Activated CD4-positive, alpha-beta T cell treated with anti-CD3 and anti-CD28 coated beads, Interleukin-2, amount 10 ng/mL, durations not matched to agents 7 days and 5 days (primary cell): Measurements from ENCODE around the gene ARL15. TPM values are rescaled to one million over a fixed set of nuclear protein-coding genes. Genes with fewer than 3 reads are reported as not detected.

ENCODE experiments used
- CTCF ChIA-PET: fragments of 350-600 bp; sonication (Branson Sonifier 250); formaldehyde crosslinking; loops from one replicate; lab custom pipeline; 2021; ENCODE audit warnings: antibody characterized with exemption; lab: Charles Lee
- POLR2A ChIA-PET: fragments of 350-600 bp; sonication (Branson Sonifier 250); formaldehyde crosslinking; loops from one replicate; lab custom pipeline; 2021; ENCODE audit warnings: antibody characterized with exemption; lab: Charles Lee
- DNase-seq: peaks from one replicate; pipeline ENCODE4 v3.0.0-alpha.2; 2020
- H3K27ac Mint-ChIP-seq: one replicate; pipeline ENCODE4 v1.8.0; 2021; ENCODE audit warnings: mild to moderate bottlenecking, moderate library complexity, mixed read lengths
- H3K27me3 Mint-ChIP-seq: one replicate; pipeline ENCODE4 v1.8.0; 2021; ENCODE audit warnings: mixed read lengths
- H3K36me3 Mint-ChIP-seq: one replicate; pipeline ENCODE4 v1.8.0; 2021; ENCODE audit warnings: low read depth, mixed read lengths
- H3K4me1 Mint-ChIP-seq: one replicate; pipeline ENCODE4 v1.8.0; 2021; ENCODE audit warnings: mixed read lengths
- H3K4me3 Mint-ChIP-seq: one replicate; pipeline ENCODE4 v1.8.0; 2021; ENCODE audit warnings: mild to moderate bottlenecking, moderate library complexity, mixed read lengths
- H3K9me3 Mint-ChIP-seq: one replicate; pipeline ENCODE4 v1.8.0; 2021; ENCODE audit warnings: mixed read lengths
- total RNA-seq, 2 experiments: library from RNA; stranded (reverse); gene quantifications; one replicate each; pipeline ENCODE4 v1.2.3, GENCODE V29; 2021

ARL15 gene
- total RNA-seq, 2 experiments from 2014 or later, result 13.5 to 16.1 TPM

- Mint-ChIP-seq H3K4me3 (no peak overlapping the region), H3K4me1 (no peaks in the 10 kb centered on the region), H3K9me3 (no peaks in the 10 kb centered on the region), H3K27me3 (no peaks in the 10 kb centered on the region), H3K36me3 (no peaks in the 10 kb centered on the region), H3K27ac (no peak overlapping the region)
- no peak for DNase-seq
- ChIA-PET POLR2A (no interaction called here), CTCF (no interaction called here)
Measured at GRCh38 chr5:54095969-54096368, 214.4 kb downstream of the ARL15 start.

GRCh38 chr5:54094706-54095105 is 215.7 kb downstream of the ARL15 start:
- Mint-ChIP-seq H3K4me1 (no peaks in the 10 kb centered on the region), H3K4me3 (no peak overlapping the region), H3K27me3 (no peaks in the 10 kb centered on the region), H3K36me3 (no peaks in the 10 kb centered on the region), H3K27ac (no peak overlapping the region), H3K9me3 (no peaks in the 10 kb centered on the region)
- POLR2A ChIA-PET, result no interaction called here
- no peak for DNase-seq
- CTCF ChIA-PET, result no interaction called here

GRCh38 chr5:54093861-54094260 is 216.5 kb downstream of the ARL15 start:
- H3K27ac Mint-ChIP-seq, result no peak overlapping the region
- no peak for DNase-seq
- ChIA-PET CTCF (no interaction called here), POLR2A (no interaction called here)
- no peak overlapping the region for H3K4me3 Mint-ChIP-seq
- H3K9me3 Mint-ChIP-seq, result no peaks in the 10 kb centered on the region
- H3K36me3 Mint-ChIP-seq, result no peaks in the 10 kb centered on the region
- H3K27me3 Mint-ChIP-seq, result no peaks in the 10 kb centered on the region
- H3K4me1 Mint-ChIP-seq, result no peaks in the 10 kb centered on the region

GRCh38 chr5:54093081-54093492 is 217.3 kb downstream of the ARL15 start:
- H3K9me3 Mint-ChIP-seq, result no peaks in the 10 kb centered on the region
- H3K27ac Mint-ChIP-seq, result no peak overlapping the region
- no peak overlapping the region for H3K4me3 Mint-ChIP-seq
- ChIA-PET CTCF (no interaction called here), POLR2A (no interaction called here)
- H3K36me3 Mint-ChIP-seq, result no peaks in the 10 kb centered on the region
- no peaks in the 10 kb centered on the region for H3K4me1 Mint-ChIP-seq
- H3K27me3 Mint-ChIP-seq, result no peaks in the 10 kb centered on the region
- DNase-seq, result no peak

- Mint-ChIP-seq H3K4me1 (no peaks in the 10 kb centered on the region), H3K9me3 (no peaks in the 10 kb centered on the region), H3K4me3 (no peak overlapping the region), H3K27ac (no peak overlapping the region), H3K27me3 (no peaks in the 10 kb centered on the region), H3K36me3 (no peaks in the 10 kb centered on the region)
- no peak for DNase-seq
- ChIA-PET POLR2A (no interaction called here), CTCF (no interaction called here)
Measured at GRCh38 chr5:54091307-54092130, 218.9 kb downstream of the ARL15 start.

GRCh38 chr5:54090495-54091120 is 219.8 kb downstream of the ARL15 start:
- ChIA-PET CTCF (no interaction called here), POLR2A (no interaction called here)
- H3K27ac Mint-ChIP-seq, result no peak overlapping the region
- H3K27me3 Mint-ChIP-seq, result no peaks in the 10 kb centered on the region
- no peak overlapping the region for H3K4me3 Mint-ChIP-seq
- H3K9me3 Mint-ChIP-seq, result no peaks in the 10 kb centered on the region
- H3K4me1 Mint-ChIP-seq, result no peaks in the 10 kb centered on the region
- no peak for DNase-seq
- H3K36me3 Mint-ChIP-seq, result no peaks in the 10 kb centered on the region

GRCh38 chr5:54088081-54088480 is 222.3 kb downstream of the ARL15 start:
- H3K9me3 Mint-ChIP-seq, result no peaks in the 10 kb centered on the region
- CTCF ChIA-PET, result no interaction called here
- H3K4me1 Mint-ChIP-seq, result no peaks in the 10 kb centered on the region

GRCh38 chr5:54087436-54087835 is 222.9 kb downstream of the ARL15 start:
- ChIA-PET POLR2A (no interaction called here), CTCF (no interaction called here)
- H3K4me1 Mint-ChIP-seq, result no peaks in the 10 kb centered on the region
- no peaks in the 10 kb centered on the region for H3K36me3 Mint-ChIP-seq
- H3K9me3 Mint-ChIP-seq, result no peaks in the 10 kb centered on the region
- no peak for DNase-seq
- no peak overlapping the region for H3K27ac Mint-ChIP-seq
- no peak overlapping the region for H3K4me3 Mint-ChIP-seq
- H3K27me3 Mint-ChIP-seq, result no peaks in the 10 kb centered on the region

More at GRCh38 chr5:54088081-54088480, 222.3 kb downstream of the ARL15 start:
- POLR2A ChIA-PET, result no interaction called here
- Mint-ChIP-seq H3K27ac (no peak overlapping the region), H3K36me3 (no peaks in the 10 kb centered on the region), H3K4me3 (no peak overlapping the region), H3K27me3 (no peaks in the 10 kb centered on the region)
- no peak for DNase-seq

- CTCF ChIA-PET, result interaction anchor here (0.6 kb wide), 2 partner anchors 572 to 1019 kb away, joined by 3 read pairs; no protein-coding TSS in a partner anchor
- no peak overlapping the region for H3K4me3 Mint-ChIP-seq
- H3K27me3 Mint-ChIP-seq, result no peaks in the 10 kb centered on the region
- H3K9me3 Mint-ChIP-seq, result no peaks in the 10 kb centered on the region
- no peaks in the 10 kb centered on the region for H3K4me1 Mint-ChIP-seq
- POLR2A ChIA-PET, result no interaction called here
- no peaks in the 10 kb centered on the region for H3K36me3 Mint-ChIP-seq
- no peak overlapping the region for H3K27ac Mint-ChIP-seq
- DNase-seq, result no peak
Measured at GRCh38 chr5:54086191-54086590, 224.2 kb downstream of the ARL15 start.

GRCh38 chr5:54084696-54085095 is 225.7 kb downstream of the ARL15 start:
- no peak overlapping the region for H3K4me3 Mint-ChIP-seq
- CTCF ChIA-PET, result no interaction called here
- no peaks in the 10 kb centered on the region for H3K4me1 Mint-ChIP-seq
- H3K9me3 Mint-ChIP-seq, result no peaks in the 10 kb centered on the region
- H3K27me3 Mint-ChIP-seq, result no peaks in the 10 kb centered on the region
- POLR2A ChIA-PET, result no interaction called here
- no peak overlapping the region for H3K27ac Mint-ChIP-seq
- H3K36me3 Mint-ChIP-seq, result no peaks in the 10 kb centered on the region
- no peak for DNase-seq

- DNase-seq, result no peak
- Mint-ChIP-seq H3K36me3 (no peaks in the 10 kb centered on the region), H3K27me3 (no peaks in the 10 kb centered on the region), H3K27ac (no peak overlapping the region), H3K4me3 (no peak overlapping the region), H3K9me3 (no peaks in the 10 kb centered on the region), H3K4me1 (no peaks in the 10 kb centered on the region)
- CTCF ChIA-PET, result no interaction called here
- POLR2A ChIA-PET, result no interaction called here
Measured at GRCh38 chr5:54083851-54084250, 226.5 kb downstream of the ARL15 start.

- Mint-ChIP-seq H3K4me3 (no peak overlapping the region), H3K9me3 (no peaks in the 10 kb centered on the region), H3K4me1 (no peaks in the 10 kb centered on the region), H3K27me3 (no peaks in the 10 kb centered on the region), H3K36me3 (no peaks in the 10 kb centered on the region), H3K27ac (no peak overlapping the region)
- POLR2A ChIA-PET, result no interaction called here
- no peak for DNase-seq
- CTCF ChIA-PET, result no interaction called here
Measured at GRCh38 chr5:54083245-54083644, 227.1 kb downstream of the ARL15 start.

GRCh38 chr5:54081415-54081814 is 229.0 kb downstream of the ARL15 start:
- Mint-ChIP-seq H3K4me1 (no peaks in the 10 kb centered on the region), H3K36me3 (no peaks in the 10 kb centered on the region), H3K27me3 (no peaks in the 10 kb centered on the region), H3K9me3 (no peaks in the 10 kb centered on the region), H3K4me3 (no peak overlapping the region), H3K27ac (no peak overlapping the region)
- DNase-seq, result no peak
- POLR2A ChIA-PET, result no interaction called here
- CTCF ChIA-PET, result no interaction called here
